ENCODE data around the gene PJA2.

DNA sequence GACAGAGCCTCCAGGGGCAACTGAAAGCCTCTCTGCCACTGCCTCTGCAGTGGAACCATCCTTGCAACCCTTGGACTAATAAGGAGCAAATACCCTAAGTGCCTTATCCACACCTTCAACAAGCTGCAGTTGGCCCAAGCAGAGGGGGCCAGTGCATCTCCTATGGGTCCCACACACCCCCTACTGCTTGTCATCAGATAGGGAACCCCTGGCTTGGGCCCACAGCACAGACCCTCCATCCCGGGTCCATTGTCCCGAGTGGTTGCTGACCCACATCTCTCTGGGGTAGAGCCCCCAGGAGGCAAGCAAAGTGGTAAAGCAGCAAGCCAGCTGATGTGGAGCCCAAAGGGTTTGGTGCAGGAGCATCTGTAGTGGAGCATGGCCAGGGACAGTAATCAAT is 119.5 kb downstream of the PJA2 start:
- TF ChIP-seq, protein P1, sequence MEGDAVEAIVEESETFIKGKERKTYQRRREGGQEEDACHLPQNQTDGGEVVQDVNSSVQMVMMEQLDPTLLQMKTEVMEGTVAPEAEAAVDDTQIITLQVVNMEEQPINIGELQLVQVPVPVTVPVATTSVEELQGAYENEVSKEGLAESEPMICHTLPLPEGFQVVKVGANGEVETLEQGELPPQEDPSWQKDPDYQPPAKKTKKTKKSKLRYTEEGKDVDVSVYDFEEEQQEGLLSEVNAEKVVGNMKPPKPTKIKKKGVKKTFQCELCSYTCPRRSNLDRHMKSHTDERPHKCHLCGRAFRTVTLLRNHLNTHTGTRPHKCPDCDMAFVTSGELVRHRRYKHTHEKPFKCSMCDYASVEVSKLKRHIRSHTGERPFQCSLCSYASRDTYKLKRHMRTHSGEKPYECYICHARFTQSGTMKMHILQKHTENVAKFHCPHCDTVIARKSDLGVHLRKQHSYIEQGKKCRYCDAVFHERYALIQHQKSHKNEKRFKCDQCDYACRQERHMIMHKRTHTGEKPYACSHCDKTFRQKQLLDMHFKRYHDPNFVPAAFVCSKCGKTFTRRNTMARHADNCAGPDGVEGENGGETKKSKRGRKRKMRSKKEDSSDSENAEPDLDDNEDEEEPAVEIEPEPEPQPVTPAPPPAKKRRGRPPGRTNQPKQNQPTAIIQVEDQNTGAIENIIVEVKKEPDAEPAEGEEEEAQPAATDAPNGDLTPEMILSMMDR (IDR thresholded peaks at IDR 0.05; ENCODE audit: low read depth, low read length, missing input control), result no peak
- TF ChIP-seq, protein P2, sequence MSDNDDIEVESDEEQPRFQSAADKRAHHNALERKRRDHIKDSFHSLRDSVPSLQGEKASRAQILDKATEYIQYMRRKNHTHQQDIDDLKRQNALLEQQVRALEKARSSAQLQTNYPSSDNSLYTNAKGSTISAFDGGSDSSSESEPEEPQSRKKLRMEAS (IDR thresholded peaks at IDR 0.05), result no peak
- TF ChIP-seq YY1 (IDR thresholded peaks at IDR 0.05) (no peak), TAF1 (conservative IDR thresholded peaks at IDR 0.05) (no peak), GABPA (IDR thresholded peaks at IDR 0.05 in 1 of 2, conservative IDR thresholded peaks at IDR 0.05 in 1 of 2) (no peak), NR2F2 (IDR thresholded peaks at IDR 0.05) (no peak), EGR1 (IDR thresholded peaks at IDR 0.05; ENCODE audit: low read depth in 2 of 2) (no peak), RAD21 (IDR thresholded peaks at IDR 0.05) (no peak), FOXA1 (IDR thresholded peaks at IDR 0.05) (no peak), HNF4G (IDR thresholded peaks at IDR 0.05) (no peak)
- TF ChIP-seq, protein P3, sequence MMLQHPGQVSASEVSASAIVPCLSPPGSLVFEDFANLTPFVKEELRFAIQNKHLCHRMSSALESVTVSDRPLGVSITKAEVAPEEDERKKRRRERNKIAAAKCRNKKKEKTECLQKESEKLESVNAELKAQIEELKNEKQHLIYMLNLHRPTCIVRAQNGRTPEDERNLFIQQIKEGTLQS (IDR thresholded peaks at IDR 0.05), result no peak
- TF ChIP-seq, protein P4, sequence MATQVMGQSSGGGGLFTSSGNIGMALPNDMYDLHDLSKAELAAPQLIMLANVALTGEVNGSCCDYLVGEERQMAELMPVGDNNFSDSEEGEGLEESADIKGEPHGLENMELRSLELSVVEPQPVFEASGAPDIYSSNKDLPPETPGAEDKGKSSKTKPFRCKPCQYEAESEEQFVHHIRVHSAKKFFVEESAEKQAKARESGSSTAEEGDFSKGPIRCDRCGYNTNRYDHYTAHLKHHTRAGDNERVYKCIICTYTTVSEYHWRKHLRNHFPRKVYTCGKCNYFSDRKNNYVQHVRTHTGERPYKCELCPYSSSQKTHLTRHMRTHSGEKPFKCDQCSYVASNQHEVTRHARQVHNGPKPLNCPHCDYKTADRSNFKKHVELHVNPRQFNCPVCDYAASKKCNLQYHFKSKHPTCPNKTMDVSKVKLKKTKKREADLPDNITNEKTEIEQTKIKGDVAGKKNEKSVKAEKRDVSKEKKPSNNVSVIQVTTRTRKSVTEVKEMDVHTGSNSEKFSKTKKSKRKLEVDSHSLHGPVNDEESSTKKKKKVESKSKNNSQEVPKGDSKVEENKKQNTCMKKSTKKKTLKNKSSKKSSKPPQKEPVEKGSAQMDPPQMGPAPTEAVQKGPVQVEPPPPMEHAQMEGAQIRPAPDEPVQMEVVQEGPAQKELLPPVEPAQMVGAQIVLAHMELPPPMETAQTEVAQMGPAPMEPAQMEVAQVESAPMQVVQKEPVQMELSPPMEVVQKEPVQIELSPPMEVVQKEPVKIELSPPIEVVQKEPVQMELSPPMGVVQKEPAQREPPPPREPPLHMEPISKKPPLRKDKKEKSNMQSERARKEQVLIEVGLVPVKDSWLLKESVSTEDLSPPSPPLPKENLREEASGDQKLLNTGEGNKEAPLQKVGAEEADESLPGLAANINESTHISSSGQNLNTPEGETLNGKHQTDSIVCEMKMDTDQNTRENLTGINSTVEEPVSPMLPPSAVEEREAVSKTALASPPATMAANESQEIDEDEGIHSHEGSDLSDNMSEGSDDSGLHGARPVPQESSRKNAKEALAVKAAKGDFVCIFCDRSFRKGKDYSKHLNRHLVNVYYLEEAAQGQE (IDR thresholded peaks at IDR 0.05), result no peak
- TF ChIP-seq, protein P5, sequence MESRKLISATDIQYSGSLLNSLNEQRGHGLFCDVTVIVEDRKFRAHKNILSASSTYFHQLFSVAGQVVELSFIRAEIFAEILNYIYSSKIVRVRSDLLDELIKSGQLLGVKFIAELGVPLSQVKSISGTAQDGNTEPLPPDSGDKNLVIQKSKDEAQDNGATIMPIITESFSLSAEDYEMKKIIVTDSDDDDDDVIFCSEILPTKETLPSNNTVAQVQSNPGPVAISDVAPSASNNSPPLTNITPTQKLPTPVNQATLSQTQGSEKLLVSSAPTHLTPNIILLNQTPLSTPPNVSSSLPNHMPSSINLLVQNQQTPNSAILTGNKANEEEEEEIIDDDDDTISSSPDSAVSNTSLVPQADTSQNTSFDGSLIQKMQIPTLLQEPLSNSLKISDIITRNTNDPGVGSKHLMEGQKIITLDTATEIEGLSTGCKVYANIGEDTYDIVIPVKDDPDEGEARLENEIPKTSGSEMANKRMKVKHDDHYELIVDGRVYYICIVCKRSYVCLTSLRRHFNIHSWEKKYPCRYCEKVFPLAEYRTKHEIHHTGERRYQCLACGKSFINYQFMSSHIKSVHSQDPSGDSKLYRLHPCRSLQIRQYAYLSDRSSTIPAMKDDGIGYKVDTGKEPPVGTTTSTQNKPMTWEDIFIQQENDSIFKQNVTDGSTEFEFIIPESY (IDR thresholded peaks at IDR 0.05), result no peak
